HUDEP-2 (cell line): ENCODE measurements around the gene RALY.
A peak's percentile ranks its signal among the peaks of the same experiment; 100 is the strongest.

ENCODE experiments used
- DNase-seq, 76 experiments: peaks; one replicate each; lab custom pipeline; 2025; ENCODE audit not compliant: unreplicated experiment in 76 of 76; lab: John Stamatoyannopoulos, UW

The RALY gene

DNA sequence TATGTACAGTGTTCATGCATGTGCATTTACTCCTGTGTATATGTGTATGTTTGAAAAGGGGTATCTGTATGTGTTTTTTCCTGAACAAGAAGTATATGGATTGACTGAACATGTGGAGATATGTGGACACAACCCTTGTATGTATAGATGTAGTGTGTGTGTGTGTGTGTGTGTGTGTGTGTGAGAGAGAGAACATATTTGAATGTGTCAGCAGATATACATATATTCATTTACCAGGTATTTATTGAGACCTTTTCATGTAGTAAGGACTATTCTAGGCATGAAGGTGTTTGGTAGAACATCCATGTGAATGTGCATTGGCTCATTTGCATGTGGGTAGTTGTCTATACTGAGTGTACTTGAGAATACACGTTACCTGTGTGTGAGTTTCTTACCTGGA lies 79.1 kb downstream of the RALY start:
- no peak for DNase-seq

DNA sequence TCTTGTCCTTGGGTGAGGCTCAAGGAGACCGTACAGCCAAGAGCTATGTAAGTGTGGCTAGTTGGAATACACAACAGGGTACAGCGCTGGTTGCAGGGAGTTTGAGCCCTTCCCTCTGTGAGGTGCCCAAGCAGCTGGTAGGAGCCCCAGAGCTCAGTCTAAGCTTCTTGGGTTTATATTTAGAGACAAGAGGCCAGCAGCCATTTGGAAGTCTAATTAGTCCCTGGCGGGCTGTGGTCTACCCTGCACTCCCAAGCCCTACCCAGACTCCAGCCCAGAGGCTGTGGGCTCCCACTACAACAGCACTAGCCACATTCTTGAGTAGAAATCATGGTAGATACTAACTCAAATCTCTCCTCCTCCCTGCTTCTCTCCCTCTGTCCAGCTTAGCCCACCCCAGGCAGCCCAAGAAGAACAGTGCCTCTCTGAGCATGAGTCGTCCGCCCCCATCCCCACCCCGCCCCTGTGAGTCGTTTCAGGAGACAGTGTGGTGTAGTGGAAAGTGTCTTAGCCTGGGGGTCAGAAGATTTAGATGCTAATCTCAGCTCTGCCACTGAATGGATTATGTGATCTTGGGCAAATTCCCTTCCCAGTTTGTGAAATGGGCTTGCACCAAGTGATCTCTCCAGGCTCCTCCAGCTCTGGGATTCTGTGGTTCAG lies 80.5 kb downstream of the RALY start:
- DNase-seq, result no peak

DNA sequence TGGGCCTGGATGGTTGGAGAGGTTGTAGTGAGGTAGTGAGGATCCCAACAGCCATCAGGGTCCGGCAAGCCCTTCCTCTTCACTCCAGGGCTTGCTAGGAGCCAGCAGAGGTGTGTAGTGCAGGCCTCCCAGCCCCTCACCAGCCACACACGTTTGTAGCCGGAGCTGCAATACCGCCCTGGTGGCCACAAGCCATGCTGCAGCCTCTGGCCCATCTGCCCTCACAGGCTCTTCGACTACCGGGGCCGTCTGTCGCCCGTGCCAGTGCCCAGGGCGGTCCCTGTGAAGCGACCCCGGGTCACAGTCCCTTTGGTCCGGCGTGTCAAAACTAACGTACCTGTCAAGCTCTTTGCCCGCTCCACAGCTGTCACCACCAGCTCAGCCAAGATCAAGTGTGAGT lies 81.9 kb downstream of the RALY start:
- no peak for DNase-seq

DNA sequence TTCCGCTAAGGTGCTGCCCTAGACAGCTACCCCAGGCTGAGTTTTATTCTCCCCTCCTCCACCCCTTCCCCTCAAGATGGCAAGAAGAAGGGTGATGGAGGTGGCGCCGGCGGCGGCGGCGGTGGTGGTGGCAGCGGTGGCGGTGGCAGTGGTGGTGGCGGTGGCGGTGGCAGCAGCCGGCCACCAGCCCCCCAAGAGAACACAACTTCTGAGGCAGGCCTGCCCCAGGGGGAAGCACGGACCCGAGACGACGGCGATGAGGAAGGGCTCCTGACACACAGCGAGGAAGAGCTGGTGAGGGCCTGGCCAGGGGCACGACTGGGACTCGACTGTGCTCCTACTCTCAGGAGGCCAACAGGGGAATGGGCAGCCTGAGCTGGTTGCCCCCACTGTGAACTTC lies 83.2 kb downstream of the RALY start:
- no peak for DNase-seq

DNA sequence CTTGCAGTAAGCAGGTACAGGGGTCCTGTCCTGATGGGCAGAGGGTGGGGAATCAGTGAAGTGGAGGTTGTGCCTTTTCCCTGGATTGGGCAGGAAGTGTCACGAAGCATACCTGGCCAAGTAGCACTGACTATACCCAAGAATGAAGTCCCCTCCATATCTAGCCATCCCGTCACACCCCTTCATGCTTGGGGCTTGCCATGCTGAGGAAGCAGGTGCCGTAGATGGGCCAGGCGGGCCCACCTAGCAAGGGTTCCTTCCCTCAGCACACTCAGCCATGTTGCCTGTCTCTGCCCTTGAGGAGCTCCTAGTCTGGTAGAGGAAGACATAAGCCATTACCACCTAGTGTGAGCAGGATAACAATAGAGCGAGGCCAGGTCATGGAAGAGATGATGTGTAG lies 84.8 kb downstream of the RALY start:
- no peak for DNase-seq

DNA sequence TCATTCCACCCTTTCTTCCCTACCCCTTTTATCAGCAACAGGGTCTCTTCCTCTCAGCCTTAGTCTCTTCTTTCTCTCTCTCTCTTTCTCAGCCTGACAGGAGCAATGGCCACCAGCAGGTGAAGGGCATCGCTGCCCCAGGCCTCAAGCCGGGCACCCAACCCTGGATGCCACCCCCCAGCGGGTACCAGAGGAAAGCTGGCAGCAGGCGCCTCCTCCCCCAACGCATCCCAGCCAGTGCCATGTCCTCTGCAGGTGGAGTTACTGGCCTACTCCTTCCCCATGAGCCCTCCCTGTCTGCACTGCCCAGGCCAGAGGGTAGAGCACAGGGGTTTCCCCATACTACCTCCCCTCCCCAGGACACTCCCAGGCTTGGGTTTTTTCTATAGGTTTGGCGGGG lies 86.1 kb downstream of the RALY start:
- DNase-seq, result no peak

DNA sequence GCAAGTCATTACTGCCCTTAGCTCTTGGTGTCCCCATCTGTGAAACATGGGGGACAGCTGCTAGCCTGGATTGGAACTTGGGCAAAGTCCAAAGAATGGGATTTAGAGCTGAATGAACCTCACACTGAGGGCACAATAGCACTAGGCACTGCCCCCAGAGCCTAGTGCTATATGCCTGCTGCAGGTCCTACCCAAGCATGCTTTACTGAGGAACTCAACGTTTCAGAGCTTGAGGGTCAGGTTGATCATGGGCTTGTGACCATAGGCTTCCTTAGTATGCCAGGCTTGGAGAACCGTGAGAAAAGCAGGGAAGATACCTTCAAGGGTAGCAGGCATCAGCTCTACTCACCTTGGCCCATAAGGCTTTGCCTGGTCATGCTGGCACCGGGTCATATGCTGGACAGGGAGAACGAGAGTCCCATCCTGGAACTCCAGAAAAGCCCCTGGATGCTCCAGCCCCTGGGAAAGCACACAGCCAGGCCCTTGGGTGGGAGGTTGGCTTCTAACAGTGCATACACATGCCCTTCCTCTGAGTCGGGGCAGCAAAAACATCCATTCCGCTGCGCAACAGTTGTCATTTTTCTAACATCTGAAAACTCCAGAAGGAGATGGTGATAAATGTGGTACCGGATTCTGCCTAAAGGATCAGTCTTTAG lies 88.6 kb downstream of the RALY start:
- no peak for DNase-seq

DNA sequence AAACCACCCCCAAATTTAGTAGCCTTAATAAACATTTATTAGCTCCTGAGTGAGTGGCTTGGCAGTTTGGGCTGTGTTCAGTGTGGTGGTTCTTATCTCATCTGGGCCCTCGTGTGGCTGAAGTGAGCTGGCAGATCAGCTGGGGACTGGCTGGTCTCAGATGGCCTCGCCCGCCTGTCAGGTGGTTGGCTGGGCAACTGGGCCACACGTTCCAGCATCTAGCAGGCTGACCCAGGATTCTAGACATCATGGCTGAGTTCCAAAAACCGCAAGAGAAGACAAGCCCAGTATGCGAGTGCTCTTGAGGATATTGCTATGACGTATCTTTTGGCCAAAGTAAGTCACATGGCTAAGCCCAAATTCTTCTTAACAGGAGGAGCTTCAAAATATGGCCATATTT lies 89.4 kb downstream of the RALY start:
- DNase-seq, result peak in 74 of 76 experiments; percentile 18 to 99 (median 94)

DNA sequence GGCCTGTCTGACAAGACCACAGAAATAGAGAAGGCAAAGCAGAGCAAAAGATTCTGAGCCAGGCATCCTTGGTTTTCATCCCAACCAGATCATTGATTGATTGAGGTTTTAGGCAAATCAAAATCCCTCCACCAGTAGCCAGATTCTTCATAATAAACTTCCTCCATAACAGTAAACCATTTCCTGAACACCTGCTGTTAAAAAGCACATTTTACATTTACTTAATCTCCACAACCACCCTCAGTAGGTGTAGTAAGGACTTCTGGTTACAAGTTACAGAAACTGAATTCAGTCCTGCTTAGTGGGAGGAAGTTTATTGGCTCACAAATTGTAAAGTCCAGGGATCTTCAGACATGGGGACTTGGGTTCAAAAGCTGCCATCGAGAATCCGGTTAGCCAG lies 90.1 kb downstream of the RALY start:
- no peak for DNase-seq

DNA sequence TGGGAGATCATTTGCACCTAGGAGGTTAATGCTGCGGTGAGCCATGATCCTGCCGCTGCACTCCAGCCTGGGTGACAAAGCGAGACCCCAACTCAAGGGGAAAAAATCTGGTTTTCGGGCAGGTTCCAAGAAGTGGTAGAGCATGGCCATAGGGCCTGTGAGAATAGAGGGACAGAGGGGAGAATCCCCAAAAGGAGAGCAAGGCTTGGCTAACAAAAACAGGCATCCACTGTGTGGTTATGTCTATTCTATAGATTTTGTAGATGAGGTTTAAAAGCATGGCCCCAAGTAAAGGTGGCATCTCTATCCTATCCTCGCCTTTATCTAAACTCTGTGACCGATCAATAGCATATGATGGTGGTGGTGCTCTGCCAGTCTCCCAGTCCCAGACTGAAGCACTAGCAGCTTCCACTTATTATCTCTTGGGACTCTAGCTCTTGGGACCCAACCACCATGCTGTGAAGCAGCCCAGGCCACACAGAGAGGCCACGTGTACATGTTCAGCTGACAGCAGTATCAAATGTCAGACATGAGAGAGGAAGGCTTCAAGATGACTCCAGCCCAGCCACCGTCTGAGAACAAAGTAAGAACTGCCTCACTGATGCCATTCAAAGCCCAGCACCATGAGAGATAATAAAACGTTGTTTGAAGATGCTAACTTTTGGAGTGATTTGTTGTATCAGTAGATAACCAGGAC lies 90.7 kb downstream of the RALY start:
- DNase-seq, result no peak

DNA sequence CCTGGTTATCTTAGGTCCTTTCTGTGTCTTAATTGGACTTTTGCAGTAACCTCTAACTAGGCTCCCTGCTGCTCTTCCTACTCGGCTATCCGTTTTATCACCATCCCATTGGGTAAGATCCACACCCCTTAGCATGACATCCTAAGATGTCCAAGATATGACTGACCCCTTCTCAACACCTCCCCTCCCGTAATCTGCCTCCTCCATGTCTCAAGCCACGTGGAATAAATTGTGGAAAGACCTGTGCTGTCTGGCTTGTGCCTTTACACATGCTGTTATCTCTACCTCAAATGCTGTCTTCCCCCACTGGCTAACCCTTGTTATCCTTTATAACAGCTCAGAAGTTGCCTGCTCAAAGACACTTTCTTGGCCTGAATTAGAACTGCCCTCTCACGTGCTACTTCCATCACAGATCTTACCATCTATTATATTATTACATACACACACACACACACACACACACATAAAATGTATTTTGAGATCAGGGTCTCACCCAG lies 91.9 kb downstream of the RALY start:
- peak in 73 of 76 experiments; percentile 13 to 91 (median 60) for DNase-seq

DNA sequence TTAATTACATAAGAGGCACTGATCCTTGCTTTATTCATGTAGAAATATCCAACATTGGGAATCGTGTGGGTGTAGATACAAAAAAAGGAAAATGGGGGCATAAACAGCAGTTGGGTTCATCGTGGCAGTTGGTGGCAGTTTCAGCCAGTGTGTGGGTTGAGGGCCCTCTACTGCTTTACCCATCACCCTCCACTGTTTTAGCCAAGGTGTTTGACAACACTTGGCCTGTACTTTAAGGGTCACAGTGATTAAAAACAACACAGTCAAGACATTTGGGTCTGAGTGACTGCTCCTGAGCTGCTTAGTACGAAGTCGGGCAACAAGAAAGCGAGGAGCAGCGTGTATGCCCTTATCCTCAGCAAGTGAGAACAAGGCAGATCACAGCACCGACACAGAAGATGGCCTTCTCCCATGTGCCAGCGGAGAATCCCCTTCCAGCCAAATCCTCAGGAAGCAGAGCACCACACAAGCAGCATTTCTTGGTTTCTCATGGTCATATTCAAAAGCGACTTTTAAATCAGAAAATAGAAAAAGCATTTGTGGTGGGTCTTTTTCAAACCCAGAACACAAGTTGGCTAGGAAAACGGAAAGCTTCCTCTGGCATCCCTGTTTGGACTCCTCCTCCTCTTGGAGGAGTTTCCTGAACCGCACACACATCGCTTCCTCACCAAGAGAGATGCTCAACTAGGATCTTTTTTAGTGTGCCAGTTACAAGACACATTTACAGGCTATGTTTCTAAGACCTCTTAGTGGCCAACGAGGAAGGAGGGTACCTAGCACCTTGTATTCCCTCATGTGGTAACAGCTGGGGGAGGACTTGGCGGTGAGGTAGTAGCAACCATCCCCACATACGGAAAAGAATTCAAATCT lies 94.8 kb downstream of the RALY start:
- no peak for DNase-seq

DNA sequence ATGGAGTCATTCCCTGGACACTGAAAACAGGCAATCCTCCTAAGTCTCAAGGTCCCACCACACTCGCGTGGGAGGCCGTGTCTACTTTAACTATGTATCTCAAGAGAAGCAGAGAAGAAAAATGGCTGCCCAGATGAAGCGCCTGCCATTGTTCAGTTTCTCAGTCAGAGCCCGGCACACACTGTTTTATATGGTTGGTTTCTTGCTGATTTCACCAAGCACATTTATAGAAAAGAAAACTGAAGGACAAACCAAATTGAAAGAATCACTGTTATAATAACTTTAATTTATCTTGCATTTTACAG lies 95.4 kb downstream of the RALY start:
- DNase-seq, result no peak

DNA sequence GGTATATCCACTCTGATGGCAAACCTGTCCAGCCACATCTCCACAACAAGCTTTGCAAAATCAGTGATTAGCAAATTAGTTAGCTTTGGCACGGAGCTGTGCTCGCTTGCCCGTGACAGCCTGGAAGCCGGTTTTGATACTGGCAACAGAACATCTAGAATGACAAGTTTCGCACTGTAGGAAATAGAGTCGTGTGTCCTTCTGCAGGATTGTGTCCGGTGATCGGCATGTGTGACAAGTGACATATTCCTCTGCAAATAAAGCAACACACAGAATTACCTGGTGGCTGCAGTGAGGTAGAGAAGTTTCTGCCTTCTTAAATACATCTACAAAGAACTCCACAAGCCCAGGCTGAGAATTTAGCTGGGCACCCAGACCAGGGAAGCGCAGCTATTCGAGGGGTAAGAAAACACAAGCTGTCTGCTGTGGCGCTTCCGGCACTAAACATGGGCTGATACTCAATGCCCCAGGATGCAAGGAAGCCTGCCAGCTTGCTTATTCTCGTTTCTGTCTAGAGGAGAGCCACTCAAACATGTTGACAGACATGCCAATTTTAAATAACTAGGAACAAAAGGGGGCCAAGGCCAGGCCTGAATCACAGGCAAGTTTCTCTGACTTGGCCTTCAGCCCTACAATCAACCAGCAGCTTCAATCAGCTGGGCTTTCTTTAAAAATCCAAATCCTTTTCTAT lies 96.1 kb downstream of the RALY start:
- no peak for DNase-seq

DNA sequence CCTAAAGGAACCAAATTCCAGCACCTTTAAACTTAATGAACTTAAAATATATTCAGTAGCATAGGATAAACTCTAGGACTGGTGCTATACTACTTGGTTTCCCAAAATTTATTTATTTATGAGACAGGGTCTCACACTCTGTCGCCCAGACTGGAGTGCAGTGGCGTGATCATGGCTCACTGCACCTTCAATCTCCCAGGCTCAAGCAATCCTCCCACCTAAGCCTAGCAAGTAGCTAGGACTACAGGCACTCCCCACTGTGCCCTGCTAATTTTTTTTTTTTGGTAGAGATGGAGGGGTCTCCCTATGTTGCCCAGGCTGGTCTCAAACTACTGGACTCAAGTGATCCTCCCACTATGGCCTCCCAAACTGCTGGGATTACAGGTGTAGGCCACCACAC lies 96.9 kb downstream of the RALY start:
- DNase-seq, result no peak

DNA sequence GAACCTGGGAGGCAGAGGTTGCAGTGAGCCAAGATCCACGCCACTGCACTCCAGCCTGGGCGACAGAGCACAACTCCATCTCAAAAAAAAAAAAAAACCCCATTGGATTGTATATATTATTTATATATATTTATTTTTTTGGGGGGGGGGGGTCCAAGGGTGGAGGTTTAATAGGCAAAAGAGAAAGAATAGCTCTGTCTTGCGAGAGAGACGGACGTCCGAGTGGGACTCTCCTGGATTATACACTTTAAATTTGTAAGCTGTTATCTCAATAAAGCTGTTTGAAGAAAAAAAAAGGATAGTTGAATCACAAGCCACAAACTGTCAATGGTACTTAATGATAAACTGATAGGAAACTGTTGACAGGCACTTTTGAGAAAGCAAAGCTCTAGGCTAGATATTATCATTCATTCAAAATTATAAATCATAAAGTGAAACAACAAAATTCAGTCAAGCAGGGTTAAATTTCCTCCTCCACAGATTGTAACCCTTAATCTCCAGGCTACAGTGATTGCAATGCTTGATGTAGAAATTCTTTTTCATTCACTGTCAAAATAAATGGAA lies 98.0 kb downstream of the RALY start:
- DNase-seq, result no peak

DNA sequence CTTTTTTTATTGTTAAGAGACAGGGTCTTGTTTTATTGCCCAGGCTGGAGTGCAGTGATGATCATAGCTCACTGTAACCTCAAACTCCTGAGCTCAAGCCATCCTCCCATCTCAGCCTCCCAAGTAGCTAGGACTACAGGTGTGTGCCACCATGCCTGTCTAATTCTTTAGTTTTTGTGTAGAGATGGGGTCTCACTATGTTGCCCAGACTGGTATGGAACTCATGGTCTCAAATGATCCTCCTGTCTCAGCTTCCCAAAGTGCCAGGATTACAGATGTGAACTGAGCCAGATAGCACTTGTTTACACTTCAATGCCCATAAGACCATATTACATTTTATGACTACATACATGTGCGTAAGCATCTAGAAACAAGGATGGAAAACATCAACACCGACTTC lies 100.2 kb downstream of the RALY start:
- no peak for DNase-seq

DNA sequence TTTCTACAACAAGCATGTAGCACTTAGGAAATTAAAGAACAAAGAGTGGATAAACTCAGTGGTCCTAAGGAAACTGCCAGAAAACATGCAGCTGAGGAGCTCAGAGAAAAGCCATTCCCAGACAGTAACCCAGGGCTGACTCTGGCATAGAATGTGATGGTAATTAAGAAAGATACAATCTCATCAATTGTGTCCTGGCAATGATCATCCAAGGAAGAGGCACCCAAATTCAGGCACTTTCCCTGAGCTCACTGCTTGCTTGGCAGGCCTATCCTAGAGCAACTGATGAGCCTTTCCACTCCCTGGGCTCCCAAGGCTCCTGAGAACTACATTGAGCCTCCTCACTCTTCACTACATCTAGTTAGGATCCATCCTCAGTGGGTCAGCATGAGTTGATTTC lies 102.1 kb downstream of the RALY start:
- DNase-seq, result no peak

DNA sequence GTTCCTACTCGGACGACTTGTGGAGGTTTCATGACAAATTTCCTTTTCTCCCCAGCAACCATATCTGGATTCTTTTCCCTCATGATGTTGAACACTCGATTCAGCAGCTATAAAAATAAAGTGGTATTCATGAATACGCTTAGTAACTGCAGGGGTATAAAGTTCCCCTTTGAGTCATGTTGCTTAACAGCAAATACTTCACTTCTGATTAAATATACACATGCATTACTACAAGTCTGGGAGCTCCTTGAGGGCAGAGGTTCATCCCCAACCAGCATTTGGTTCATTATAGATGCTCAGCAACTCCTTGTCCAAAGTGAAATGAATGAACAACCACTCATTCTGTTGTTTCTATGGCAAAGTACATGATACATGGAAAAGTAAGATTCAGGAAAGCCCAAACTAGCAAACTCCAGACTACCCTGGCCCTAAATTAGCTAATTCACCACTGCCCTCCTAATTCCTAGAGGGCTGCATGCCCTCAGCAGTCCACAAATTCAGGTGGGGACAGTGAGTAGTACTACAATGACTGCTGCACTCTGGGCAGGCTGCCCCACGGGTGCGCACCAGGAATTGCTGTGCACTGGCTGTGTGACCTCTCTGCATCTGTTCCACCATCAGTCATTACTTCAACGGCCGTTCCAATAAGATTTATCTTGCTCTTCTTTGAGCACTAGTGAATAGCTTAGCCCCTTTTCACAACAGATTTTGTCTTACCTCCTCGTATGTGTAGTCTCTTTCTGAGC lies 103.2 kb downstream of the RALY start:
- no peak for DNase-seq

DNA sequence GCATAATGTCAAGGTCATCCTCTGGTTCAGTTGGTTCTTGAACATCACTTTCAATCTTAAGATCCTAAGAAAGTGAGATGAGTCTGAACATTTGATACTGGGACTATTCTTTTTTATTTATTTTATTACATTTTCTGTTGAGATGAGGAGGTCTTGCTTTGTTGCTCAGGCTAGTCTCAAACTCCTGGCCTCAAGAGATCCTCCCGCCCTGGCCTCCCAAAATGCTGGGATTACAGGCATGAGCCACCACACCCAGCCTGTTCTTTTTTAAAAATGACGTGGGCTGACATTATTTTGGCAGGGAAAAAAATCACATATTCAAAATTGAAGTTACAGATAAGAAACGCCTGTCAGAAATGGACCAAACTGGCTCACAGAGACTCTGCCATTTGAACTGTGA lies 104.9 kb downstream of the RALY start:
- no peak for DNase-seq
